Sigmoid colon (tissue), 7 donors: Measurements from ENCODE around the gene ERCC6L. TPM values are rescaled to one million over a fixed set of nuclear protein-coding genes. Genes with fewer than 3 reads are reported as not detected.
"Not testable (repeated sequence)": the region's sequence is repeated elsewhere in the genome, so short reads cannot be mapped to it uniquely, and the experiment has no call there.

Experiments
- DNase-seq: peaks from one replicate; pipeline ENCODE4 v3.0.0-alpha.2; 2019
- H3K27ac ChIP-seq, 4 donors: fragments of 200-600 bp; sonication (generic); one replicate each; pipeline ENCODE4 v1.5.1; 2016 to 2019; ENCODE audit warnings: mild to moderate bottlenecking in 1 of 4
- H3K27me3 ChIP-seq, 3 donors: fragments of 200-600 bp; sonication (generic); one replicate each; pipeline ENCODE4 v1.5.1; 2019; ENCODE audit warnings: mild to moderate bottlenecking in 1 of 3
- H3K36me3 ChIP-seq, 4 donors: fragments of 200-600 bp; sonication (generic); one replicate each; pipeline ENCODE4 v1.5.1; 2016 to 2019
- H3K4me1 ChIP-seq, 4 donors: fragments of 200-600 bp; sonication (generic); one replicate each; pipeline ENCODE4 v1.5.1; 2017 to 2019
- H3K4me3 ChIP-seq, 4 donors: fragments of 200-600 bp; sonication (generic); one replicate each; pipeline ENCODE4 v1.5.1; 2017 to 2019; ENCODE audit warnings: mild to moderate bottlenecking in 2 of 4, moderate library complexity in 1 of 4
- H3K9me3 ChIP-seq, 4 donors: fragments of 200-600 bp in 3 of 4; sonication (generic) in 3 of 4; one replicate each; pipeline versions ENCODE4 v1.5.1 to v1.6.1; 2013 to 2019
- CTCF ChIP-seq, 4 experiments: fragments of 450-650 bp in 3 of 4; fragments of 200-600 bp in 1 of 4; IDR thresholded peaks; one replicate each; pipeline ENCODE4 v1.5.1; 2016 to 2019; ENCODE audit warnings: antibody characterized with exemption in 4 of 4, mild to moderate bottlenecking in 3 of 4, moderate library complexity in 2 of 4
- EP300 ChIP-seq, 4 donors: sonication (generic); formaldehyde crosslinking; IDR thresholded peaks; one replicate each; pipeline ENCODE4 v1.6.1; 2017; ENCODE audit warnings: antibody characterized with exemption in 4 of 4
- POLR2A ChIP-seq, 2 donors: fragments of 450-650 bp; IDR thresholded peaks; one replicate each; pipeline ENCODE4 v1.6.1; 2016; ENCODE audit warnings: antibody characterized with exemption in 2 of 2, mild to moderate bottlenecking in 2 of 2, moderate library complexity in 2 of 2
- POLR2AphosphoS5 ChIP-seq, 4 donors: sonication (generic); formaldehyde crosslinking; IDR thresholded peaks; one replicate each; pipeline ENCODE4 v1.6.1; 2017; ENCODE audit warnings: antibody characterized with exemption in 4 of 4
- WGBS, 2 donors: extraction: QIAGEN DNeasy Blood & Tissue Kit; methylation state at CpG; one replicate each; pipeline ENCODE4 v1.1.7; 2013; 5-methylcytosine and 5-hydroxymethylcytosine counted together
- intact Hi-C: fragments of 100-400 bp; cut with DNase I; formaldehyde crosslinking; loops from one replicate; pipeline ENCODE4 v1.15.1; 2023
- polyA plus RNA-seq, 3 donors: library from polyadenylated mRNA; stranded (reverse); fragments of 200-250 nt; gene quantifications; one replicate each; pipeline ENCODE4 v1.2.3, GENCODE V29; 2013
- total RNA-seq, 4 donors: library from RNA; depleted of rRNA; stranded (reverse); fragments of >200 nt; gene quantifications; one replicate each; pipeline ENCODE4 v1.1.0, GENCODE V29; 2016
- donor health status: healthy with polysubstance abuse.
- donor health status: Bipolar disorder and iron deficiency.
- donor health status: healthy.

Gene ERCC6L
- total and polyA plus RNA-seq, 7 donors: under 0.01 to 2.4 (median 0.20) TPM; not detected in 3

GRCh38 chrX:72243472-72243871 is 4.6 kb upstream of the ERCC6L start:
- WGBS, 2 donors: 68 to 69% methylated on average over 3 of the region's 3 CpGs
- no peak overlapping the region for H3K4me3 ChIP-seq
- intact Hi-C loops: no loop called here
- H3K4me1 ChIP-seq: peaks cover 0 to 3% (median 0%) of the 10 kb centered on the region in 4 donors
- no peaks in the 10 kb centered on the region for H3K36me3 ChIP-seq
- no peaks in the 10 kb centered on the region for H3K27me3 ChIP-seq
- no peak for DNase-seq
- H3K9me3 ChIP-seq: no peaks in the 10 kb centered on the region
- H3K27ac ChIP-seq: no peak overlapping the region
- TF ChIP-seq POLR2AphosphoS5 (IDR thresholded peaks at IDR 0.05) (no peak), EP300 (IDR thresholded peaks at IDR 0.05) (no peak), CTCF (IDR thresholded peaks at IDR 0.05) (no peak), POLR2A (IDR thresholded peaks at IDR 0.05) (no peak)

- H3K36me3 ChIP-seq: no peaks in the 10 kb centered on the region
- H3K4me1 ChIP-seq: peaks cover 0 to 6% (median 0%) of the 10 kb centered on the region in 4 donors
- no peak for TF ChIP-seq POLR2A (IDR thresholded peaks at IDR 0.05)
- no peak for TF ChIP-seq CTCF (IDR thresholded peaks at IDR 0.05)
- TF ChIP-seq EP300 (IDR thresholded peaks at IDR 0.05): no peak
- TF ChIP-seq POLR2AphosphoS5 (IDR thresholded peaks at IDR 0.05): no peak
- no peak overlapping the region for H3K4me3 ChIP-seq
- no peaks in the 10 kb centered on the region for H3K9me3 ChIP-seq
- H3K27ac ChIP-seq: no peak overlapping the region
- 94 to 96% methylated on average over 4 of the region's 4 CpGs for WGBS, 2 donors
- intact Hi-C loops: no loop called here
- H3K27me3 ChIP-seq: no peaks in the 10 kb centered on the region
- no peak for DNase-seq
These were observed 2.1 kb upstream of the ERCC6L start for GRCh38 chrX:72240976-72241375.

- WGBS, 2 donors: 12 to 27% methylated on average over 6 of the region's 6 CpGs
- H3K36me3 ChIP-seq: no peaks in the 10 kb centered on the region
- intact Hi-C loops: no loop called here
- H3K4me1 ChIP-seq: peaks cover 0 to 6% (median 0%) of the 10 kb centered on the region in 4 donors
- H3K9me3 ChIP-seq: no peaks in the 10 kb centered on the region
- H3K27ac ChIP-seq: no peak overlapping the region
- H3K27me3 ChIP-seq: no peaks in the 10 kb centered on the region
- DNase-seq: no peak
- peak overlapping the region in 1 of 4 donors; percentile 29 for H3K4me3 ChIP-seq
- TF ChIP-seq EP300 (IDR thresholded peaks at IDR 0.05) (no peak), POLR2A (IDR thresholded peaks at IDR 0.05) (no peak), CTCF (IDR thresholded peaks at IDR 0.05) (no peak), POLR2AphosphoS5 (IDR thresholded peaks at IDR 0.05) (no peak)
These were observed 644 bp downstream of the ERCC6L start for GRCh38 chrX:72238183-72238582.

GRCh38 chrX:72236841-72237240 is 2.0 kb downstream of the ERCC6L start:
- Histone ChIP-seq H3K4me3 (no peak overlapping the region), H3K27ac (no peak overlapping the region), H3K4me1 (peaks cover 0 to 6% (median 0%) of the 10 kb centered on the region in 4 donors), H3K27me3 (no peaks in the 10 kb centered on the region), H3K9me3 (no peaks in the 10 kb centered on the region), H3K36me3 (no peaks in the 10 kb centered on the region)
- DNase-seq: no peak
- TF ChIP-seq EP300 (IDR thresholded peaks at IDR 0.05): no peak
- no peak for TF ChIP-seq POLR2AphosphoS5 (IDR thresholded peaks at IDR 0.05)
- no peak for TF ChIP-seq CTCF (IDR thresholded peaks at IDR 0.05)
- TF ChIP-seq POLR2A (IDR thresholded peaks at IDR 0.05): no peak
- intact Hi-C loops: no loop called here
- WGBS, 2 donors: 95 to 98% methylated on average over 4 of the region's 4 CpGs

- DNase-seq: no peak
- H3K27ac ChIP-seq: no peak overlapping the region
- H3K4me1 ChIP-seq: no peaks in the 10 kb centered on the region
- TF ChIP-seq POLR2A (IDR thresholded peaks at IDR 0.05): no peak
- no peak for TF ChIP-seq EP300 (IDR thresholded peaks at IDR 0.05)
- TF ChIP-seq CTCF (IDR thresholded peaks at IDR 0.05): no peak
- no peak for TF ChIP-seq POLR2AphosphoS5 (IDR thresholded peaks at IDR 0.05)
- H3K36me3 ChIP-seq: no peaks in the 10 kb centered on the region
- 97 to 99% methylated on average over 3 of the region's 3 CpGs for WGBS, 2 donors
- peaks cover 0 to 6% (median 0%) of the 10 kb centered on the region in 4 donors for H3K9me3 ChIP-seq
- intact Hi-C loops: no loop called here
- no peak overlapping the region for H3K4me3 ChIP-seq
- no peaks in the 10 kb centered on the region for H3K27me3 ChIP-seq
These were observed 8.5 kb downstream of the ERCC6L start for GRCh38 chrX:72230290-72230689.

GRCh38 chrX:72220375-72220774 is 18.5 kb downstream of the ERCC6L start:
- WGBS, 2 donors: 98% methylated on average over 3 of the region's 3 CpGs

More at GRCh38 chrX:72220375-72220774, 18.5 kb downstream of the ERCC6L start:
- intact Hi-C loops, H3K4me3 ChIP-seq, H3K9me3 ChIP-seq, H3K27ac ChIP-seq, H3K4me1 ChIP-seq, H3K27me3 ChIP-seq, H3K36me3 ChIP-seq, DNase-seq: not testable (repeated sequence)
